H1 (cell line): Measurements from ENCODE around the gene ELOA. TPM values are rescaled to one million over a fixed set of nuclear protein-coding genes. Genes with fewer than 3 reads are reported as not detected.
A peak's percentile ranks its signal among the peaks of the same experiment; 100 is the strongest.

Experiments
- CHD1 ChIP-seq: IDR thresholded peaks from 2 replicates; pipeline ENCODE4 v1.6.1; 2012; ENCODE audit warnings: low read depth, low read length, improper control_type of control experiment
- EGR1 ChIP-seq: IDR thresholded peaks from 2 replicates; pipeline ENCODE4 v1.6.1; 2011; ENCODE audit warnings: low read depth, low read length, borderline replicate concordance
- EZH2 ChIP-seq: fragments of 200-600 bp; sonication (generic); IDR thresholded peaks from 2 replicates; pipeline ENCODE4 v1.7.1; 2012; ENCODE audit warnings: low read depth, mild to moderate bottlenecking, moderate library complexity, low read length, inconsistent platforms; ENCODE audit not compliant: severe bottlenecking
- FOSL1 ChIP-seq: IDR thresholded peaks from 2 replicates; pipeline ENCODE4 v1.6.1; 2011; ENCODE audit warnings: mild to moderate bottlenecking, low read depth, low read length, moderate library complexity; ENCODE audit not compliant: insufficient read depth
- HDAC6 ChIP-seq: IDR thresholded peaks from one replicate; pipeline ENCODE4 v1.7.1; 2012; ENCODE audit warnings: low read depth, mild to moderate bottlenecking, inconsistent platforms, low read length, moderate library complexity
- KDM4A ChIP-seq: IDR thresholded peaks from one replicate; pipeline ENCODE4 v1.7.1; 2012; ENCODE audit warnings: low read depth, mild to moderate bottlenecking, moderate library complexity, low read length, inconsistent platforms; ENCODE audit not compliant: severe bottlenecking
- MAFK ChIP-seq: IDR thresholded peaks from 2 replicates; pipeline ENCODE4 v1.6.1; 2012; ENCODE audit warnings: low read depth, mild to moderate bottlenecking, improper control_type of control experiment, low read length
- NANOG ChIP-seq: IDR thresholded peaks from 2 replicates; pipeline ENCODE4 v1.6.1; 2011; ENCODE audit warnings: low read length, low read depth, mild to moderate bottlenecking, inconsistent platforms; ENCODE audit not compliant: insufficient read depth, poor library complexity, severe bottlenecking
- NRF1 ChIP-seq: IDR thresholded peaks from 2 replicates; pipeline ENCODE4 v1.6.1; 2011; ENCODE audit warnings: mild to moderate bottlenecking, low read depth, low read length, improper control_type of control experiment
- POLR2AphosphoS5 ChIP-seq: IDR thresholded peaks from 2 replicates; pipeline ENCODE4 v1.6.1; 2011; ENCODE audit warnings: low read depth, low read length
- POU5F1 ChIP-seq: IDR thresholded peaks from 2 replicates; pipeline ENCODE4 v1.6.1; 2011; ENCODE audit warnings: low read depth, mild to moderate bottlenecking, low read length, moderate library complexity
- RBBP5 ChIP-seq: IDR thresholded peaks from 2 replicates; pipeline ENCODE4 v1.7.1; 2012; ENCODE audit warnings: low read depth, mild to moderate bottlenecking, inconsistent platforms, low read length, moderate library complexity, borderline replicate concordance
- SAP30 ChIP-seq: fragments of 300-600 bp; sonication (generic); IDR thresholded peaks from 2 replicates; pipeline ENCODE4 v1.7.1; 2012; ENCODE audit warnings: low read length, moderate library complexity, mild to moderate bottlenecking, inconsistent platforms; ENCODE audit not compliant: insufficient read depth, insufficient replicate concordance
- TAF7 ChIP-seq: optimal IDR thresholded peaks from 2 replicates; pipeline ENCODE3; 2011; ENCODE audit warnings: low read depth, mild to moderate bottlenecking, inconsistent platforms, low read length, moderate library complexity, borderline replicate concordance
- TBP ChIP-seq: IDR thresholded peaks from 2 replicates; pipeline ENCODE4 v1.6.1; 2011; ENCODE audit warnings: low read depth, low read length, improper control_type of control experiment
- TEAD4 ChIP-seq: IDR thresholded peaks from 2 replicates; pipeline ENCODE4 v1.6.1; 2012; ENCODE audit warnings: low read depth, low read length, inconsistent platforms, mixed read lengths
- polyA plus RNA-seq, 7 experiments: library from polyadenylated mRNA; depleted of rRNA in 3 of 7; stranded (reverse) in 5 of 7; unstranded in 2 of 7; fragments of >200 nt in 5 of 7; fragments of 200-250 nt in 2 of 7; gene quantifications; 1 replicate in 5 of 7; 2 replicates in 1 of 7; 4 replicates in 1 of 7; pipeline versions ENCODE4 v1.2.1 to v1.2.3, GENCODE V29; 2011 to 2013; ENCODE audit warnings: missing spikeins in 2 of 7, mixed read lengths in 2 of 7
- total RNA-seq: library from RNA; stranded (reverse); fragmentation: NEBNext Ultra II Directional; extraction: Animal tissue kit (Norgen Biotek cat#: 25700); gene quantifications from 2 replicates; pipeline ENCODE4 v1.2.1, GENCODE V29; 2021
- TF ChIP-seq, protein P1 (sequence below): IDR thresholded peaks from 2 replicates; pipeline ENCODE4 v1.6.1; 2012; ENCODE audit warnings: inconsistent platforms
- TF ChIP-seq, protein P2 (sequence below): IDR thresholded peaks from 2 replicates; pipeline ENCODE4 v1.6.1; 2012; ENCODE audit warnings: low read length, inconsistent platforms
- TF ChIP-seq, protein P3 (sequence below): IDR thresholded peaks from 2 replicates; pipeline ENCODE4 v1.6.1; 2012; ENCODE audit warnings: inconsistent platforms

ELOA gene
- total and polyA plus RNA-seq, 2 of the 8 experiments (the other 6 are each of a cell fraction or from before 2014, with no cell fraction given), result 15.7 to 61.1 TPM

DNA sequence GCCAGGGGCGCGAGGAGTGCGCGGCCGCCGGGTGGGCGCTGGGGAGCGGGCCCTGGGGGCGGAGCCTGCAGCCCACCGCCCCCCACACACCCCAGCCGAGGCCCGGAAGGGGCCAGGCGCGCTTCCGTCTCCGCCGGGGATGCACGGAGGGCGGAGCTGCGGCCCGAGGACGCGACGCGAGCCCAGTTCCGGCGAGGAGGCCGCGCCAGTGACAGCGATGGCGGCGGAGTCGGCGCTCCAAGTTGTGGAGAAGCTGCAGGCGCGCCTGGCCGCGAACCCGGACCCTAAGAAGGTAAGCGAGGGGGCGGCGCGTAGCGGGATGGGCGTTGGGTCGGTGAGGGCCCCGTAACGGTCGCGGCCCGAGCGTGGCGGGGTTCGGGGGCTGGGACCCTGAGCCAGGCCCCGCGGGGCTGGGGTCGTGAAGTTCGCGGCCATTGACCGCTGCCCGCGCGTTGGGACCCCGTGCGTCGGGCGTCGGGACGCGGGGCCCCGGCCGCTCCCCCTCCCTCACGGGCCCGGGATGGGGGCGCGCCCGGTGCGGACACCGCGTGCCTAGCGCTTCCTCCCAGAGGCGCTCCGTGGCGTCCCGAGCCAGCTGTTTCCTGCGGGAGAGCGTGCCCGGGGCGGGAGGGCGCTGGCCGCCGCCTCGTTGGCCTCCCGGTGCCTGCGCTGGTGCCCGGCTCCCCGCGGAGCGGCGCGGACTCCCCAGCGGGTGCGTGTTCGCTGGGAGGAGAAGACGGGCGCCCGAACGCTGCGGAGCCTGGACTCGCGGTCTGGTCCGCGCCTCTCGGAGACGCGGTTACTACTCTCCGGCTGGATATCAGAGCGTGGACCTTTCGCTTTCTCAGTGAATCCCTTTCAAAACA lies at the start of gene ELOA (continued):
- TF ChIP-seq HDAC6, result no peak
- TF ChIP-seq, protein P1, sequence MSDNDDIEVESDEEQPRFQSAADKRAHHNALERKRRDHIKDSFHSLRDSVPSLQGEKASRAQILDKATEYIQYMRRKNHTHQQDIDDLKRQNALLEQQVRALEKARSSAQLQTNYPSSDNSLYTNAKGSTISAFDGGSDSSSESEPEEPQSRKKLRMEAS, result peak; percentile 37; the same call in 1 of the 2 replicates
- TF ChIP-seq NRF1, result no peak
- no peak; the same call in 1 of the 2 replicates for TF ChIP-seq TBP
- TF ChIP-seq FOSL1, result no peak
- TF ChIP-seq MAFK, result no peak
- no peak for TF ChIP-seq CHD1
- TF ChIP-seq KDM4A, result no peak
- TF ChIP-seq, protein P2, sequence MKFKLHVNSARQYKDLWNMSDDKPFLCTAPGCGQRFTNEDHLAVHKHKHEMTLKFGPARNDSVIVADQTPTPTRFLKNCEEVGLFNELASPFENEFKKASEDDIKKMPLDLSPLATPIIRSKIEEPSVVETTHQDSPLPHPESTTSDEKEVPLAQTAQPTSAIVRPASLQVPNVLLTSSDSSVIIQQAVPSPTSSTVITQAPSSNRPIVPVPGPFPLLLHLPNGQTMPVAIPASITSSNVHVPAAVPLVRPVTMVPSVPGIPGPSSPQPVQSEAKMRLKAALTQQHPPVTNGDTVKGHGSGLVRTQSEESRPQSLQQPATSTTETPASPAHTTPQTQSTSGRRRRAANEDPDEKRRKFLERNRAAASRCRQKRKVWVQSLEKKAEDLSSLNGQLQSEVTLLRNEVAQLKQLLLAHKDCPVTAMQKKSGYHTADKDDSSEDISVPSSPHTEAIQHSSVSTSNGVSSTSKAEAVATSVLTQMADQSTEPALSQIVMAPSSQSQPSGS, result no peak
- peak; percentile 34 for TF ChIP-seq TAF7
- no peak for TF ChIP-seq SAP30
- TF ChIP-seq, protein P3, sequence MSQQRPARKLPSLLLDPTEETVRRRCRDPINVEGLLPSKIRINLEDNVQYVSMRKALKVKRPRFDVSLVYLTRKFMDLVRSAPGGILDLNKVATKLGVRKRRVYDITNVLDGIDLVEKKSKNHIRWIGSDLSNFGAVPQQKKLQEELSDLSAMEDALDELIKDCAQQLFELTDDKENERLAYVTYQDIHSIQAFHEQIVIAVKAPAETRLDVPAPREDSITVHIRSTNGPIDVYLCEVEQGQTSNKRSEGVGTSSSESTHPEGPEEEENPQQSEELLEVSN, result no peak
- TF ChIP-seq RBBP5, result peak; percentile 47; the same call in 1 of the 2 replicates
- no peak for TF ChIP-seq EZH2
- TF ChIP-seq POLR2AphosphoS5, result peak; percentile 63; the same call in 1 of the 2 replicates
- no peak for TF ChIP-seq TEAD4
- TF ChIP-seq EGR1, result no peak; the same call in 1 of the 2 replicates
- no peak for TF ChIP-seq POU5F1
- no peak for TF ChIP-seq NANOG
